NT2/D1 (cell line): ENCODE data around the gene SMC4.

Source experiments
- SUZ12 ChIP-seq: IDR thresholded peaks from 2 replicates; pipeline ENCODE4 v1.6.1; 2011; ENCODE audit not compliant: insufficient read length, insufficient read depth; ENCODE audit errors: extremely low read depth
- YY1 ChIP-seq: IDR thresholded peaks from 2 replicates; pipeline ENCODE4 v1.6.1; 2011; ENCODE audit not compliant: insufficient read length, insufficient read depth
- ZNF274 ChIP-seq: IDR thresholded peaks from 2 replicates; pipeline ENCODE4 v1.6.1; 2011; ENCODE audit warnings: mild to moderate bottlenecking, low read depth, low read length

DNA sequence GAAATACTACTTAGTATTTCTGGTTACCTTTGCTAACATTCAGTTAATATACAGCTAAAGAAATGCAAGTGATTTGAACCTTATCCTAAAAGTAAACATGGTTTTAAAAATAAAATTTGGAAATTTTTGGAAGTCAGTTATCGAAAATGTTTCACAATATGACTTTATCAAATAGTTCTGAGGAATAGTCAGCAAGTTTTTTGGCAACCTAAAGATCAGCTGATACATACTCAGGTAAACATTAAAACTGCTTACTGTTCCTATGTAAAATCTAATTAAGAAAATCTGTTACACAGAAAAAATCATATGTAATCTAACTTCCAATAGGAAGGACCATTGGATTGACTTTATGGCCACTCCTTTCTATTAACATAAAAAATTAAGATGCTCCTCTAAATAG lies 24.5 kb upstream of the SMC4 start:
- TF ChIP-seq ZNF274 (no peak), YY1 (no peak), SUZ12 (no peak)
